GM18858 (cell line): Measurements from ENCODE around the gene ALG1L2.
"Not testable (repeated sequence)": the region's sequence is repeated elsewhere in the genome, so short reads cannot be mapped to it uniquely, and the experiment has no call there.

Experiments
- ATAC-seq: cut with Tn5 transposase; IDR thresholded peaks from one replicate; pipeline ENCODE4 v1.9.1; 2021; ENCODE audit not compliant: unreplicated experiment

ALG1L2 gene, protein sequence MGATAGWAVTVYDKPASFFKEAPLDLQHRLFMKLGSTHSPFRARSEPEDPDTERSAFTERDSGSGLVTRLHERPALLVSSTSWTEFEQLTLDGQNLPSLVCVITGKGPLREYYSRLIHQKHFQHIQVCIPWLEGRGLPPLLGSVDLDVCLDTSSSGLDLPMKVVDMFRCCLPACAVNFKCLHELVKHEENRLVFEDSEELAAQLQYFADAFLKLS

DNA sequence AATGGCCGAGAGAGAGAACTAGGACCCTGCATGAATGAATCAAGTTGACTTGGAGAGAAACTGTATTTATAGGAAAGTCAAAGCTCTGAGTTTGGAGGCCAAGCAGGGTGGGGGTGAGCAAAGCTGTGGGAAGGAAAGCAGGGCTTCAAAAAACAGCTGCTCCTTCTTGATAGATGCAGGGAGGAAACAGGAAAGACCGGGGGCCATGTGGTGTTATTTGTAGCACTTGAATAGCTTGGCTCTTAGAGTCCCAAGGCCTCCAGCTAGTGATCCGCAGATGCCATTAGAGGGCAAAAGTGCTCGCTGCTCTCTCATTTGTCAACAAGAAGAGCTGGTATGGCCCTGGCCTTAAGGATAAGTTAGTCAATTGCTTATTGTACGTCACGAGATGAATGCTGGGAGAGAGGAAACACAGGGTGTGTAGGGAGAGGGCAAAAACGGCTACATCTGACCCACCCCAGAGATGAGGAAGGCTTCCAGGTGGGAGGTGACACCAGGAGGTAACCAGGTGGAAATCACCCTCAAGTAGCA lies at the start of gene ALG1L2:
TSS of gene ALG1L2 (plus strand) at position 481 of the 531 bp plus-strand sequence. CDS start 186 bp downstream, outside the sequence.
- ATAC-seq, result no peak

GRCh38 chr3:130037126-130037815 lies 44.4 kb upstream of the ALG1L2 start:
- ATAC-seq, result not testable (repeated sequence)

DNA sequence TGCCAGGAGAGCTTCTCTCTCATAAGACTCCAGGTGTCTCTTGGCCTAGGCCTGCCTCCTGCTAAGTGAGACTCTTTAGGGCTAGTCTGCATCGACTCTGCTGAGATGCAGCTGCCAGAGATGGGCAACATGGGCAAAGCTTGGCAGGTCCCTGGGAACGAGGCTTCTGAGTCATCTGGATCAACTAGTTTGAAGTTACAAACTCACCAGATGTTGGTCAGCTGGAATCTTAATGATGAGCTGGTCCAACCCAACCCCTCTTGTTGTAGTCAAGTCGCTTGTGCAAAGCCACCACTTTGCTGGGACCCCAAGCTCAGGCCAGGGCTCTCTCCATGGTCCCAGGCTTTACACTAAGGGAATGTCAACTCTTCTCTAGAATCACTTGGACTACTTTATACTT lies 38.9 kb upstream of the ALG1L2 start:
- ATAC-seq, result not testable (repeated sequence)

- not testable (repeated sequence) for ATAC-seq
Measured at GRCh38 chr3:130043658-130044057, 38.0 kb upstream of the ALG1L2 start.

- ATAC-seq, result no peak
Measured at GRCh38 chr3:130044370-130044769, 37.3 kb upstream of the ALG1L2 start.

DNA sequence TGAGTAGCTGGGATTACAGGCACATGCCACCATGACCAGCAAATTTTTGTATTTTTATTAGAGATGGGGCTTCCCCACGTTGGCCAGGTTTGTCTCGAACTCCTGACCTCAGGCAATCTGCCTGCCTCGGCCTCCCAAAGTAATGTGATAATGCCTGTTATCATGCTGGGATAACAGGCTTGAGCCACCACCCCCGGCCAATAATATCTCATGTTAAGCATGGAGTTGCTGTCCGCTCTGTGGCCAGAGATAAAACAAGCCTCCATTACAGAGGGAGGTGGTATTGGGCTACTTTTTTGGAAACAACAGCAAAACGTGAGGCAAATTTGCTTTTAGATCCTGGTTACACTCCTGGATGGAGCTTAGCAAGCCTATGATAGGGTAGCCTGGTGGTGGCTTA lies 32.9 kb upstream of the ALG1L2 start:
- no peak for ATAC-seq

DNA sequence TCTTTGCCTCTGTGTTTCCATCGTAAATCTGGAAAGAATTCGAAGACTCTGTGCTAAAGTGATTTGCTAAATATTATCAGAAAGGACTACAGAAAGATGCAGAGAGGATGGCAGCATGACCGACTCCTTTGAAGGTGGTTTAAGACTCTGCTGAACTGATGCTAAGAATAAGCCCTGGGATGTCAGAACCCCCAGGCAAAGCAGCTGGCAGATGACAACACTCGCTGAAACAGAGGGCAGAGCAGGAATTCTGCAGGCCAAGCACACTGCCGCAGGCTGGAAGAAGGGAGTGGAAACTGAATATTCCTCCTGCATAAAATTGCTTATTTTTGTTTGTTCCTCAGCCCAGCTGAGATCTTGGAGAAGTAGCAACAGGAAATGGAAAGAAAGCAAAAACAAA lies 29.3 kb upstream of the ALG1L2 start:
- not testable (repeated sequence) for ATAC-seq

DNA sequence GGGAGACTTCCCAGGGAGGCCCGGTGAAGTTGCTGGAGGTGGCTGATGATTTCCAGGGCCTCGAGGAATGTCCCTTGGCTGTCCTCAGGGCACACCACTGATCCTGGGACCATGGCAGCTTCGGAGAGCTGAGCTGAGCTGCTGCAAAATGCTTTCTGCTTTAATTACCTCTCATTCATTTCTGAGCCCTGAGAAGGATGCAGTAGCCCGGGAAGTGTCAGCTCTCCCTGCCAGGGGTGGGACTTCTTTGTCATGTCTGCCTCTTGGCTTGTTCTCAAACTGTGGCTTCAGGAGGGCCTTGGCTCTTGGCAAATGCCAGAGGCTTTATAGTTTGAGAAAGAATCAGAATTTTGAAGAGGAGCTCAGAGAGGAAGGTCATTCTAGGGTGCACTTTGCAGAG lies 28.7 kb upstream of the ALG1L2 start:
- not testable (repeated sequence) for ATAC-seq

DNA sequence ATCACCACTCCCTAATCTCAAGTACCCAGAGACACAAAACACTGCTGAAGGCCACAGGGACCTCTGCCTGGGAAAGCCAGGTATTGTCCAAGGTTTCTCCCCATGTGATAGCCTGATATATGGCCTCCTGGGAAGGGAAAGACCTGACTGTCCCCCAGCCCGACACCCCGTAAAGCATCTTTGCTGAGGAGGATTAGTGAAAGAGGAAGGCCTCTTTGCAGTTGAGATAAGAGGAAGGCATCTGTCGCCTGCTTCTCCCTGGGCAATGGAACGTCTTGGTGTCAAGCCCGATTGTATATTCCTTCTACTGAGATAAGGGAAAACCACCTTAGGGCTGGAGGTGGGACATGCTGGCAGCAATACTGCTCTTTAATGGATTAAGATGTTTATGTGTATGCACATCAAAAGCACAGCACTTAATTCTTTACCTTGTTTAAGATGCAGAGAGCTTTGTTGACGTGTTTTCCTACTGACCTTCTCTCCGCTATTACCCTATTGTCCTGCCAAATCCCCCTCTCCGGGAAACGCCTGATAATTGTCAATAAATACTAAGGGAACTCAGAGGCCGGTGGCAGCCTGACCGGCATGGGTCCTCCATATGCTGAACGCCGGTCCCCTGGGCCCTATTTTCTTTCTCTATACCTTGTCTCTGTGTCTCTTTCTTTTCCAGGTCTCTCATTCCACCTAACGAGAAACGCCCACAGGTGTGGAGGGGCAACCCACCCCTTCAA lies 23.9 kb upstream of the ALG1L2 start:
- not testable (repeated sequence) for ATAC-seq

DNA sequence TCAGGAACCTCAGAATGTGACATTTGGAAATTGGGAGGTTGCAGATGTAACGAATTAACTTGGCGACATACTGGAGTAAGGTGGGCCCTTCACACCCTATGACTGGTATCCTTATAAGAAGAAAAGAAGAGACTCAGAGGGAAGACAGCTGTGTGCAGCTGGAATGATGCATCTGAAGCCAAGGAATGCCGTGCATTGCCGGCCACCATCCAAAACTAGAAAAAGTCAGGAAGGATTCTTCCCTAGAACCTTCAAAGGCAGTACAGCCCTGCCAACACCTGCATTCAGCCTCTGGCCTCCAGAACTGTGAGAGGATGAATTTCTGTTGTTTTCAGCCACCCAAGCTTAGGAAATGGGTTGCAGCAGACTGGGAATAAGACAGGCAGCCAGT lies 23.4 kb upstream of the ALG1L2 start:
- not testable (repeated sequence) for ATAC-seq

DNA sequence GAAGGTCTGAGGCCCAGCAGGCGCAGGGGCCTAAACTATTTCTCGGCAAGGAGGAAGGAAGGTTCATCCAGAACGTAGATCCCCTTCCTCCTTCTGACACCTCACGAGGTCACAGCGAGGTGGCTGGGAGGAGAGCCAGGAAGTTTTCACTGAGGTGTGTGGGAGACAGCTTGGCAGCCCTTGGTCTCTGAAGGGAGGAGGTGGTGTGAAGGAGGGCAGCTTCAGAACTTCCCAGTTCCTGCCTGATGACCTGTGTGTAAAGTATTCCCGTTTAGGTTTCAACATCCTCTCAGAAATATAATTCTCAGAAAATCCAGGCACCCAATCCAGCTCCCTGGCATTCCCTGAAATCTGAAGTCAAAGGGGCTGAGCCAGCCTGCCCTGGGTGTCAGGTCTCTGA lies 22.9 kb upstream of the ALG1L2 start:
- ATAC-seq, result not testable (repeated sequence)

DNA sequence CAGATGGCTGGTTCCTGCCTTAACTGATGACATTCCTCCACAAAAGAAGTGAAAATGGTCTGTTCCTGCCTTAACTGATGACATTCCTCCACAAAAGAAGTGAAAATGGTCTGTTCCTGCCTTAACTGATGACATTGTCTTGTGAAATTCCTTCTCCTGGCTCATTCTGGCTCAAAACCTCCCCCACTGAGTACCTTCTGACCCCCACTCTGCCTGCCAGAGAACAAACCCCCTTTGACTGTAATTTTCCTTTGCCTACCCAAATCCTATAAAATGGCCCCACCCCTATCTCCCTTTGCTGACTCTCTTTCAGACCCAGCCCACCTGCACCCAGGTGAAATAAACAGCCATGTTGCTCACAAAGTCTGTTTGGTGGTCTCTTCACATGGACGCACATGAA lies 22.5 kb upstream of the ALG1L2 start:
- ATAC-seq, result not testable (repeated sequence)

DNA sequence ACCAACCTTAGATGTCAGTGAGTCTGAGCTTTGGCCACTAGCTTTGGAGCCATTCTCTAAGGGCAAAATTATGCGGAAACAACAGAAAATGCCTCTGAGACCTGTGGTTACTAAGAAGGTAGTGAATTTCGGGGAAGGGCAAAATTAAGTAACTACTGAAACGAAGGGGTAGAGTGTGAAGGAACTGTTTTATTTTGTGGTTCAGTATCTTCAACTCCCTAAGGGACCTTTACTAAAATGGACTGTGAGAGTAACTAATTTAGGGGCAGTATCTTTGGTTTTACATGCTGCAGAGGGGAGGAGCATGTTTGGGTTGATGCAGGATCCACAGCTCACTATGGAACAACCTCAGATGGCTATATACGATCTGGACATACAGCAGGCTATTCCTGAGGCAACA lies 8.0 kb upstream of the ALG1L2 start:
- ATAC-seq, result no peak

DNA sequence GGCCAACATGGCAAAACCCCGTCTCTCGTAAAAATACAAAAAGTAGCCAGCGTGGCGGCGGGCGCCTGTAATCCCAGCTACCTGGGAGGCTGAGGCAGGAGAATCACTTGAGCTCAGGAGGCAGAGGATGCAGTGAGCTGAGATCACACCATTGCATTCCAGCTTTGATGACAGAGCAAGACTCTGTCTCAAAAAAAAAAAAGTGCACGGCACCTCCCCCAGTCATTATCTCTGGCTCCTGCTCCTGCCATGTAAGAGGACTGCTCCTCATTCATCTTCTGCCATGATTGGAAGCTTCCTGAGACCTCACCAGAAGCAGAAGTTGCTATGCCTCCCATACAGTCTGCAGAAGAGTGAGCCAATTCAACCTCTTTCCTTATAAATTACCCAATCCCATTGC lies 4.0 kb upstream of the ALG1L2 start:
- no peak for ATAC-seq

GRCh38 chr3:130083363-130084090 lies 1.9 kb downstream of the ALG1L2 start:
- not testable (repeated sequence) for ATAC-seq

- ATAC-seq, result no peak
Measured at GRCh38 chr3:130084436-130084980, 2.9 kb downstream of the ALG1L2 start.

DNA sequence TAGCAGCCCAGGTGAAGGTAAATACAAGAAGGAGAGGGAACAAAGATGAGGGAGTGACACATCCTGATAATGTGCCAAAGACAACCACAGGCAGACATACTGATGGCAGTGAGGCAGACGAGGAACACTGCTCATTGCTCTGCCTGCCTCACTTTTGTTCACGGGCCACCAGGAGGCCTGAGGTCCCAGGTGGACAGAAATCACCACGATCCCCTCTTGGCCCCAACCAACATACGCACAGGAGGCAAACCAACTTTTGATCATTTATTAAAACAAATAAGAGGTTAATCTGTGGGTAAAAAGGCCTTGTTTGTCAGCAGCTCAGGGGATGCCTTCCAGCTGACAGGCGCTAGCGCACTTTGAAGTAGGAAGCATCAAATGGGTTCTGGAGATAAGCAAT lies 4.2 kb downstream of the ALG1L2 start:
- no peak for ATAC-seq

- not testable (repeated sequence) for ATAC-seq
Measured at GRCh38 chr3:130086628-130087027, 5.0 kb downstream of the ALG1L2 start.

DNA sequence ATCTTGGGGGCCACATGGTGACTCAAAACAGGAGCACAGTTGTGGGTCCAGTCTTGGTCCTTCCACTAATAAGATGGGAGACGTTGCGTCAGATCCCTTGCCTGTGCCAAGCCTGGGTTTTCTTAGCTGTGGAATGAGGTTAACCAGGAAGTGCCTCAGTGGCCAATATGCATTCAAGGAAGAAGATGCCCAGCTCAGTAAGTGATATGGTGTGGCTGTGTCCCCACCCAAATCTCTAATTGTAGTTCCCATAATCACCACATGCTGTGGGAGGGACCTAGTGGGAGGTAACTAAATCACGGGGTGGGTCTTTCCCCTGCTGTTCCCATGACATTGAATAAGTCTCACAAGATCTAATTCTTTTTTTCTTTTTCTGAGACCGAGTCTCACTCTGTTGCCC lies 6.4 kb downstream of the ALG1L2 start:
- ATAC-seq, result no peak

GRCh38 chr3:130090681-130091080 lies 9.1 kb downstream of the ALG1L2 start:
- not testable (repeated sequence) for ATAC-seq

- ATAC-seq, result no peak
Measured at GRCh38 chr3:130091958-130092357, 10.3 kb downstream of the ALG1L2 start.
